Mammary epithelial cell (primary cell): ENCODE results near the gene TBXAS1.

Experiments used
- EZH2 ChIP-seq: IDR thresholded peaks from 2 replicates; pipeline ENCODE4 v1.6.1; 2012; ENCODE audit warnings: low read length, inconsistent platforms, borderline replicate concordance
- TF ChIP-seq, protein P1 (sequence below), 2 donors: IDR thresholded peaks in 1 of 2; conservative IDR thresholded peaks in 1 of 2; 2 replicates each; pipeline ENCODE4 v1.5.1; 2011 to 2012; ENCODE audit warnings: inconsistent platforms in 2 of 2, low read length in 2 of 2, mild to moderate bottlenecking in 2 of 2, control low read depth in 1 of 2, low read depth in 1 of 2; ENCODE audit not compliant: insufficient read depth in 1 of 2; ENCODE audit errors: extremely low read depth in 1 of 2

- TF ChIP-seq, protein P1, sequence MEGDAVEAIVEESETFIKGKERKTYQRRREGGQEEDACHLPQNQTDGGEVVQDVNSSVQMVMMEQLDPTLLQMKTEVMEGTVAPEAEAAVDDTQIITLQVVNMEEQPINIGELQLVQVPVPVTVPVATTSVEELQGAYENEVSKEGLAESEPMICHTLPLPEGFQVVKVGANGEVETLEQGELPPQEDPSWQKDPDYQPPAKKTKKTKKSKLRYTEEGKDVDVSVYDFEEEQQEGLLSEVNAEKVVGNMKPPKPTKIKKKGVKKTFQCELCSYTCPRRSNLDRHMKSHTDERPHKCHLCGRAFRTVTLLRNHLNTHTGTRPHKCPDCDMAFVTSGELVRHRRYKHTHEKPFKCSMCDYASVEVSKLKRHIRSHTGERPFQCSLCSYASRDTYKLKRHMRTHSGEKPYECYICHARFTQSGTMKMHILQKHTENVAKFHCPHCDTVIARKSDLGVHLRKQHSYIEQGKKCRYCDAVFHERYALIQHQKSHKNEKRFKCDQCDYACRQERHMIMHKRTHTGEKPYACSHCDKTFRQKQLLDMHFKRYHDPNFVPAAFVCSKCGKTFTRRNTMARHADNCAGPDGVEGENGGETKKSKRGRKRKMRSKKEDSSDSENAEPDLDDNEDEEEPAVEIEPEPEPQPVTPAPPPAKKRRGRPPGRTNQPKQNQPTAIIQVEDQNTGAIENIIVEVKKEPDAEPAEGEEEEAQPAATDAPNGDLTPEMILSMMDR (conservative IDR thresholded peaks at IDR 0.05 in 1 of 2, IDR thresholded peaks at IDR 0.05 in 1 of 2; ENCODE audit: extremely low read depth in 1 of 2, insufficient read depth in 1 of 2, low read depth in 1 of 2, low read length in 2 of 2), result no peak
- TF ChIP-seq EZH2, result no peak
Observed at GRCh38 chr7:139844779-139845442, 15.8 kb downstream of the TBXAS1 start.
